Posterior cingulate gyrus (tissue), 11 donors: ENCODE measurements around the gene INSR.

ENCODE experiments used
- DNase-seq, 10 donors: peaks; one replicate each; pipeline versions ENCODE4 v3.0.0 to v3.0.0-alpha.2; 2020 to 2021; ENCODE audit warnings: mixed read lengths in 3 of 10
- intact Hi-C: fragments of 100-400 bp; cut with DNase I; formaldehyde crosslinking; loops from one replicate; pipeline ENCODE4 v1.15.1; 2023

INSR gene

GRCh38 chr19:7260161-7260560 is 34.1 kb downstream of the INSR start:
- intact Hi-C loops, result no loop called here
- peak in 2 of 10 donors; percentile 29 to 57 for DNase-seq

DNA sequence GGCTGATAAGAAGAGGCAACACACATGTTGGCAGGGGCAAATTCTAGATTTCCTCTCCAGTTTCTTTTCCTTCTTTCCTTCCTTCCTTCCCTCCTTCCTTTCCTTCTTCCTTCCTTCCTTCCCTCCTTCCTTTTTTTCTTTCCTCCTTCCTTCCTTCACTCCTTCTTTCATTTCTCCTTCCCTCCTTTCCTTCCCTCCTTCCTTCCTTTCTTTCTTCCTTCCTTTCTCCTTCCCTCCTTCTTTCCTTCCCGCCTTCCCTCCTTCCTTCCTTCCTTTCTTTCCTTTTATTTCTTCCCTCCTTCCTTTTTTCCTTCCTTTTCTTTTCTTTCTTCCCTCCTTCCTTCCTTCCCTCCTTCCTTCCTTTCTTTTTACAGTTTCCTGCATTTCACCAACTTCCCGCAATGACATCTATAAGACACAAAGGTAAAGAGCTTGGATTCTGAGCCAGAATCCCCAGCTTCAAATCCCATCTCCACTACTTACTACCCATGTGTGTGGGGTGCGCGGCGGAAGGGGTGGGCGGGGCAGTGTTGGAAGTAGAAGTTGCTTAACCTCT is 35.3 kb downstream of the INSR start:
- intact Hi-C loops, result no loop called here
- peak in 1 of 10 donors; percentile 24 for DNase-seq

GRCh38 chr19:7258041-7258839 is 36.0 kb downstream of the INSR start:
- peak in 1 of 10 donors; percentile 15 for DNase-seq
- intact Hi-C loops, result no loop called here

- DNase-seq, result no peak
- intact Hi-C loops, result no loop called here
Measured at GRCh38 chr19:7257148-7258040, 36.8 kb downstream of the INSR start.

DNA sequence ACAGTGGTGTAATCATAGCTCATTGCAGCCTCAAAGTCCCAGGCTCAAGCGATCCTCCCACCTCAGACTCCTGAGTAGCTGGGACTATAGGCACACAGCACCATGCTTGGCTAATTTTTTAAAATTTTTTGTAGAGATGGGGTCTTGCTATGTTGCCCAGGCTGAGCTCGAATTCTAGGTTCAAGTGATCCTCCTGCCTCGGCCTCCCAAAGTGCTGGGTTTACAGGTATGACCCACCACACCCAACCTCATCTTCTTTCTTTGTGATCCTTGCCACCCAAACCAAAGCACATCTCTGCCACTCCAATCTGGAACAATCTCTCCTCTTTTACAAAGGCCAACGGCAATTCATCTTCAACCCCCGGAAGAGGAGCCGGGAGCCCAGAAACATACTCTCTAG is 38.6 kb downstream of the INSR start:
- no peak for DNase-seq
- intact Hi-C loops, result no loop called here

- no peak for DNase-seq
- intact Hi-C loops, result no loop called here
Measured at GRCh38 chr19:7255119-7255518, 39.1 kb downstream of the INSR start.

GRCh38 chr19:7254590-7254989 is 39.6 kb downstream of the INSR start:
- intact Hi-C loops, result no loop called here
- DNase-seq, result no peak

DNA sequence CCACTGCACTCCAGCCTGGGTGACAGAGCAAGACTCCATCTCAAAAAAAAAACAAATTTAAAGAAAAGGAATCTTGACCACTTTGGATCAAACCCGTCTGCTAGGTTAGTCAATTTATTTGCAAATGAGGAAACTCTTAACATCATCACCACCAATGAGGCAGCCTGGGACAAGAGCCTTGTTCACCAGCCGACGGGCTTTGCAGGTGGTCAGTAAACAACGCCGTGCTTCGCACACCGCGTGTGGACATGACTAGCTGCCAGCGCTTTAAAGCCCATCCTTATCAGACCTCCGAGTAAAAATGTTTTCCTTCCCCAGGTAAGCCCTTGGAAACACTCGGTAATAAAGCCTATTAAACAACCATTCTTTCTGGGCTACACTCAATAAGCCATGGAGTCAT is 41.9 kb downstream of the INSR start:
- intact Hi-C loops, result no loop called here
- peak in 1 of 10 donors; percentile 12 for DNase-seq

GRCh38 chr19:7251494-7251893 is 42.7 kb downstream of the INSR start:
- DNase-seq, result no peak
- intact Hi-C loops, result no loop called here

DNA sequence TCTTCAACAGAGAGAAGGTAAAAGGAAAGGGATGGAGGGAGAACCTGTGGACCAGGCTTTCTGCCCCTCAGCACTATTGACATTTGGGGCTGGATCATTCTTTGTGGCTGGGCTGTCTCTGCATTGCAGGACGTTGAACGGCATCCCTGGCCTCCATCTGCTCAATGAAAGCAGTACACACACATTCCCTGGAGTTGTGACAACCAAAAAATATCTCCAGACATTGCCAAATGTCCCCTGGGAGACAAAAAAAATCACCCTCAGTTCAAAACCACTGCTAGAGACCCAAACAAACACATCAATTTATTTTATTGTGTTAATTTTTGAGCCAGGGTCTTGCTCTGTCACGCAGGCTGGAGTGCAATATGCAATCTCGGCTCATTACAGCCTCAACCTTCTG is 43.3 kb downstream of the INSR start:
- intact Hi-C loops, result no loop called here
- peak in 1 of 10 donors; percentile 9 for DNase-seq

- DNase-seq, result no peak
- intact Hi-C loops, result no loop called here
Measured at GRCh38 chr19:7250057-7250596, 44.1 kb downstream of the INSR start.

GRCh38 chr19:7247155-7247554 is 47.1 kb downstream of the INSR start:
- DNase-seq, result no peak
- intact Hi-C loops, result no loop called here

DNA sequence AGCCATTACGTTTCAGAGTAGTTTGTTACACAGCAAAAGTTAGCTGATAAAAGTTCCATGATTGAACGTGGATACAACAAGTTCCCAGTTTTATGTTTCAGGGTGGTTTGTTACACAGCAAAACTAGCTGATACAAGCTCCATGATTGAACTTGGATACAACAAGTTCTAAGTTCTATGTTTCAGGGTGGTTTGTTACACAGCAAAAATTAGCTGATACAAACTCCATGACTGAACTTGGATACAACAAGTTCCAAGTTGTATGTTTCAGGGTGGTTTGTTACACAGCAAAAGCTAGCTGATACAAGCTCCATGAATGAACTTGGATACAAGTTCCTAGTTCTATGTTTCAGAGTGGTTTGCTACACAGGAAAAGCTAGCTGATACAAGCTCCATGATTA is 47.6 kb downstream of the INSR start:
- intact Hi-C loops, result no loop called here
- no peak for DNase-seq

DNA sequence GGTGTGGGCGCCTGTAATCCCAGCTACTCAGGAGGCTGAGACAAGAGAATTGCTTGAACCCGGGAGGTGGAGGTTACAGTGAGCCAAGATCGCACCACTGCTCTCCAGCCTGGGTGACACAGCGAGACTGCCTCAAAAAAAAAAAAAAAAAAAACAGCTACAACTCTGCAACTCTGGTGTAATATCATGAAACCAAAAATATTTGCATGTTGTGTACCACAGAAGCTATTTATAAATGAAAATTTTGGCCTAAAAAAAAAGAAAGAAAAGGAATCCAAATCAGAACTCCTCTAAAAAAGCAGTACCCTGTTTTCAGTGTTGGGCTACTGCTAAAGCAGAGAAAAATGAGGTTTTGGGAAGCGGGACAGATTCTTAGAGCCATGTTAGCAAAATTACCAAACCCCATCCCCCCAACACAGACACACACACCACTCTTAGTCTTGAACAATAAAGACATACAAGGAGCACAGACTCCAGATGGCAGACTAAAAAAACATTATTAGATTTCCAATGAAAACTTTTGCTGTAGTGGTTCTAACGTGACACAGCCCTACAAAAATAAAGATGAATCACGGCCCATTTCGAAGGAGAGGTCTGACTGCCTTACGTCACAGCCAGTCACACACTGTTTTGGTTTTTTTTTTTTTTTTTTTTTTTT is 51.5 kb downstream of the INSR start:
- DNase-seq, result peak in 1 of 10 donors; percentile 35
- intact Hi-C loops, result no loop called here

- intact Hi-C loops, result no loop called here
- DNase-seq, result no peak
Measured at GRCh38 chr19:7238051-7238450, 56.2 kb downstream of the INSR start.

GRCh38 chr19:7236153-7236552 is 58.1 kb downstream of the INSR start:
- intact Hi-C loops, result no loop called here
- DNase-seq, result peak in 1 of 10 donors; percentile 45

- DNase-seq, result peak; percentile 15 to 90 (median 42)
Measured at GRCh38 chr19:7230826-7231225, 63.4 kb downstream of the INSR start.

GRCh38 chr19:7229735-7230134 is 64.5 kb downstream of the INSR start:
- peak in 1 of 10 donors; percentile 43 for DNase-seq
- intact Hi-C loops, result no loop called here

More at GRCh38 chr19:7230826-7231225, 63.4 kb downstream of the INSR start:
- intact Hi-C loops, result no loop called here

DNA sequence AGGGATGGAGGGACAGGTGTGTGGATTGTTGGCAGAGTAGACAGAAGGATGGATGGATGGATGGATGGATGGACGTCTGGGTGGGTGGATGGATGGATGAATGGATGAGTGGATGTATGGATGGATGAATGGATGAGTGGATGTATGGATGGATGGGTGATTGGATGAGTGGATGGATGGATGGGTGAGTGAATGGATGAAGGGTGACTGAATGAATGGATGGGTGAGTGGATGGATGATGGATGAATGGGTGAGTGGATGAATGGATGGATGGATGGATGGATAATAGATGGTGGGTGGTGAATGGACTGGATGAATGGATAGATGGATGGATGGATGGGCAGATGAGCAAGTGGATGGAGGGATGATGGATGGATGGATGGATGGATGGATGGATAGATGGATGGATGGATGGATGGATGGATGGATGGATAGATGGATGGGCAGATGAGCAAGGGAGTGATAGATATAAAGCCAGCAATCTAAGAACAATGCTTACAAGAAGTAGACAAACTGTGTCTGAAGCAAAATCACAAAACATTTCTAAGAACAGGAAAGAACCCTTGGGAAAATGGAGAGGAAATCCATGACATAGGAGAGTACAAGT is 65.2 kb downstream of the INSR start:
- peak in 1 of 10 donors; percentile 13 for DNase-seq

DNA sequence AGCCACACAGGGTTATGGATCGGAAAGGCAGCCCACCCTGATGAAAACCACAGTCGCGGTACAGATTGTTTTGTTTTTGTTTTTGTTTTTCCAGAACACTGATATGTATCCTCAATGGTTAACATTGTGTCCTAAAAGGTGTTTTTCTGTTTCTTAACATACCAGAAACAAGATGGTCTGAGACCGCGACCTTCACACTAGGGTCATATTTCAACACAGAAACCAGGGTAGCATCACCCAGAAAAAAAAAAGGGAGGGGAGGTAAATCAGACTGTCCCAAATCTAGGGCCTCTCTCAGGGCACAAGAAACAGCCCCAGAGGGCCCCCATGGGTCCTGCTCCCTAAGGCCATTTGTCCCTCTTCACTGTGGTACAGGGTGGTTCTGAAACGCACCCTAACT is 66.5 kb downstream of the INSR start:
- DNase-seq, result peak in 1 of 10 donors; percentile 9
- intact Hi-C loops, result no loop called here

More for the DNA sequence above, 65.2 kb downstream of the INSR start:
- intact Hi-C loops, result no loop called here
